Islet precursor cell (in vitro differentiated cells): Measurements from ENCODE around the gene VPS25.
"Not testable (repeated sequence)": the region's sequence is repeated elsewhere in the genome, so short reads cannot be mapped to it uniquely, and the experiment has no call there.

ENCODE experiments used
- DNase-seq: peaks from one replicate; pipeline ENCODE4 v3.0.0-alpha.2; 2018

Gene VPS25

GRCh38 chr17:42773290-42774035, at the start of gene VPS25:
TSS of gene VPS25 (plus strand) at chr17:42773449. CDS start at chr17:42773476, 27 bp downstream.
- DNase-seq: peak; percentile 94

- no peak for DNase-seq
Measured at GRCh38 chr17:42723636-42724035, 49.6 kb upstream of the VPS25 start.

GRCh38 chr17:42725143-42725542, 48.1 kb upstream of the VPS25 start:
- no peak for DNase-seq

- DNase-seq: no peak
Measured at GRCh38 chr17:42740699-42741098, 32.5 kb upstream of the VPS25 start.

- not testable (repeated sequence) for DNase-seq
Measured at GRCh38 chr17:42742916-42743315, 30.3 kb upstream of the VPS25 start.

GRCh38 chr17:42743595-42744282, 29.5 kb upstream of the VPS25 start:
- no peak for DNase-seq

DNA sequence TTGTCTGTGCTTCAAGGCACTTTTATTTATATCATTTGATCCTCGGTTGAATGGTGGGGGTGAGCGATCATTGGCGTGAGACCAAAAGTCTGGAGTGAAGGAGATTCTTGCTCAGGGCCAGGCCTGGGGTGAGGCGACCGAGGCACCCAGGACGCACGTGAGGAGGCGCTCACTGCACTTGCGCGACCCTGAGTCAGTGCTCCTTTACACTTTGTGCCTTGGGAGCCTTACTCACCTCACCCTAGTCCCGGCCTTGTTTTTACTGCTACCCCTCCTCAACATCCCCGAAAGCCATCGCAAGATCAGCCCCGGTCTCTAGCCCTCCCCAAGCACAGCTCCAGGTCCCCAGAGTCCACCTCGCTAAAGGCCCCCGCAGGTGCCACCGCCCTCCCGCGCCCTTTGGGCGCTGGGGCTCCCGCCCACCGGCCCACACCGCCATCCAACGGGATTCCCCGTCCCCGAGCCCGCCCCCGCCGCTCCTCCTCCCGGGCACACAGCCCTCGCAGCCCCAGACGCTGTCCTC, 28.9 kb upstream of the VPS25 start:
- DNase-seq: peak; percentile 94

GRCh38 chr17:42744806-42745617, 28.2 kb upstream of the VPS25 start, which contains the start of gene EZH1:
TSS of gene EZH1 (minus strand) at chr17:42745040. CDS start at chr17:42728941, 16,099 bp downstream.
- DNase-seq: peak; percentile 98

- no peak for DNase-seq
Measured at GRCh38 chr17:42748202-42748907, 24.9 kb upstream of the VPS25 start.

DNA sequence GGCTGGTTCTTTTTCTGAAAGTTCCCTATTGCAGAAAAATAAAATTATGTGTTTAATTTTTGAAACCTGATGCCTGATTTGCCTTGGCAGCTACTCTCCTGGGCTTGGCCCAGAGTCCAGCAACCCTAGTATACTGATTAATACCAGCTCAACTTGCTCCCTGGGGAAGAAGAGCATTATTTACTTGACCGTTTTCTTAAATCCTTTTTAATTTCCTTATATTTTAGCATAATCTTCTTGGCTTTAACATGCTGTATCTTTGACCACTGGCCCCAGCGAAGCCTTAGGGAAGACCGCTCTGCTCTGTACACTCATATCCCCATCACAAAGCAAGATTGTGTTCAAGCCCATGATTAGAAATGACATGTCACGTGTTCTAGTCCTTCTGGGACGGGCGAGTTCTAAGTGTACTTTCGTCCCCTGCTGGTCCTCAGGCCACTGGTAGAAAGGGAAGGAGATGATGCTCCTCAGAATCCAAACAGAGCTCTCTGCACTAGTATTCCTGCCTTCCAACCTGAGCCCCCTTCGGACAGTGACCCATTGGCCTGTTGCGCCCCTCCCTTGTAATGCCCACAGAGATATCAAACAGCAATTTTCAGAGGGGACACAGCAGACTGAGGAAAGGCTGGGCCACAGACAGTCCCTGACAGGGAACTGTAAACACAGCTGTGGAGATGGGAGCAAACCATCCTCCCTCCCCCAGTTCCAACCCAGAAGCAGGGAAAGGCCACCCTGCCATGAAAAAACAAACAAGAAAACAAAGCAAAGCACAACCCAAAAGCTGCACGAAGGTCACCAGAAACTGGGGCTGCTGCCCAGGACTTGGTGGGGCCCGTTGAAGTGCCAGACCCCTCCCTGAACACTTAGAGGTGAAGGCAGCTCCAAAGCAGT, 24.1 kb upstream of the VPS25 start:
- no peak for DNase-seq

- no peak for DNase-seq
Measured at GRCh38 chr17:42750739-42751344, 22.4 kb upstream of the VPS25 start.

DNA sequence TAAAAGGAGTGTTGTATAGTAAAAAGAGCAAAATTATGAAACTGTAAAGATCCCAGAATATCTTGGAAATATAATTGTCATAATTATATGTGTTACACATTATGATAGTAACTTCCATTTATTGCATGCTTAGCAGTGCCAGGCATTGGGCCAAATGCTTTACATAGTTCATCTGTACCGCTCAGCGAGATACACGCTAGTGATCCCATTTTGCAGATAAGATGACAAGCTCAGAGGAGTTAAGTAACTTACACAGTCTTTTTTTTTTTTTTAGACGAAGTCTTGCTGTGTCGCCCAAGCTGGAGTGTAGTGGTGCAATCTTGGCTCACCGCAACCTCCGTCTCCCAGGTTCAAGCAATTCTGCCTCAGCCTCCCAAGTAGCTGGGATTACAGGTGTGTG, 21.6 kb upstream of the VPS25 start:
- DNase-seq: no peak

GRCh38 chr17:42754782-42755181, 18.5 kb upstream of the VPS25 start:
- no peak for DNase-seq

- DNase-seq: no peak
Measured at GRCh38 chr17:42759982-42760651, 13.1 kb upstream of the VPS25 start.

- DNase-seq: peak; percentile 70
Measured at GRCh38 chr17:42760652-42761581, 12.3 kb upstream of the VPS25 start, which contains the start of gene RAMP2. TSS of gene RAMP2 (plus strand) at chr17:42761227. CDS start at chr17:42761262, 35 bp downstream.

DNA sequence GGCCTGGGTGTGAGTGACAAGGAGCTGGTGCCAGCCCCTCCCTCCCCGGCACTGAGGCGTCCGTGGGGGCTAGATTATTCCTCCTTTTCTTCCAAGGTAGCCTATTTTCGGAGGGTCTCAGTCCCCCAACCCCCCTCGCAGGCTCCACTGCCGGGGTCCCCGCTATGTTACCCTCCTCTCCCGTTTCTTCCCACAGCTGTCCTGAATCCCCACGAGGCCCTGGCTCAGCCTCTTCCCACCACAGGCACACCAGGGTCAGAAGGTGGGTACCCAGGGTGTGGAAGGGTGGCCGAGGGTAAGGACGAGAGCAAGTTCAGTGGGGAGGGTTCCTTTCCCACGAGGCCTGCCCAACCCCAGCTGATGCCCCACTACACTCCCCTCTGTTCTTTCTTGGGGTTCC, 11.6 kb upstream of the VPS25 start:
- DNase-seq: no peak

- DNase-seq: no peak
Measured at GRCh38 chr17:42766124-42766523, 7.1 kb upstream of the VPS25 start.

- no peak for DNase-seq
Measured at GRCh38 chr17:42767512-42767911, 5.7 kb upstream of the VPS25 start.

GRCh38 chr17:42768006-42768405, 5.2 kb upstream of the VPS25 start:
- not testable (repeated sequence) for DNase-seq
